HCT116 (cell line): ENCODE measurements around the gene FH. TPM values are rescaled to one million over a fixed set of nuclear protein-coding genes. Genes with fewer than 3 reads are reported as not detected.

ENCODE experiments used
- ATAC-seq: fragments of 200-7000 bp; cut with Tn5 transposase; 2 replicates; pipeline ENCODE4 v1.9.1; 2020; ENCODE audit warnings: mild to moderate bottlenecking, moderate library complexity
- BruUV-seq: library from RNA; stranded (reverse); fragments of 400-500 nt; replicated peaks from 2 replicates; lab custom pipeline; 2021; lab: Mats Ljungman, UMichigan
- CTCF ChIA-PET: fragments of 300-600 bp; sonication (Branson Sonifier 250); formaldehyde crosslinking; loops from one replicate; lab custom pipeline; 2021; ENCODE audit warnings: antibody characterized with exemption; lab: Charles Lee
- POLR2A ChIA-PET: fragments of 300-600, 350-600 bp; sonication (Branson Sonifier 250); formaldehyde crosslinking; loops from one replicate; lab custom pipeline; 2021; ENCODE audit warnings: antibody characterized with exemption; lab: Charles Lee
- RAD21 ChIA-PET, 2 experiments: fragments of 300-600 bp; sonication (Branson Sonifier 250); formaldehyde crosslinking; loops; one replicate each; lab custom pipeline; 2023; ENCODE audit warnings: low total read pairs in 2 of 2; ENCODE audit not compliant: uncharacterized antibody in 2 of 2, unreplicated experiment in 2 of 2, low non-redundant PET in 1 of 2; lab: Charles Lee
- DNase-seq: peaks from one replicate; pipeline ENCODE4 v3.0.0-alpha.2; 2010; ENCODE audit warnings: low read depth, low spot score
- H2AFZ ChIP-seq: fragments of 200-600 bp; shearing (Covaris generic), sonication (generic); 2 replicates; pipeline ENCODE4 v1.6.1; 2017; ENCODE audit warnings: low read depth, mixed run types, mixed read lengths, antibody characterized with exemption, low read length; ENCODE audit not compliant: poor library complexity, severe bottlenecking
- H3K27ac ChIP-seq: 2 replicates; pipeline ENCODE4 v1.5.1; 2012; ENCODE audit warnings: low read depth, low read length
- H3K27me3 ChIP-seq: fragments of 200-600 bp; sonication (generic); 2 replicates; pipeline ENCODE4 v1.6.1; 2016; ENCODE audit warnings: mixed run types, low read length, mixed read lengths; ENCODE audit not compliant: insufficient read depth
- H3K36me3 ChIP-seq, 2 experiments: fragments of 200-500 bp in 1 of 2; fragments of 200-600 bp in 1 of 2; sonication (Bioruptor generic) in 1 of 2; sonication (generic) in 1 of 2; 2 replicates each; pipeline versions ENCODE4 v1.5.1 to v1.6.1; 2014 to 2016; ENCODE audit warnings: low read length in 2 of 2, inconsistent platforms in 1 of 2, mixed read lengths in 1 of 2, mixed run types in 1 of 2; ENCODE audit not compliant: insufficient read depth in 2 of 2, control insufficient read depth in 1 of 2
- H3K4me1 ChIP-seq, 2 experiments: fragments of 200-600 bp in 1 of 2; sonication (generic) in 1 of 2; 2 replicates each; pipeline versions ENCODE4 v1.5.1 to v1.6.1; 2012 to 2017; ENCODE audit warnings: low read length in 2 of 2, inconsistent platforms in 1 of 2, mild to moderate bottlenecking in 1 of 2, mixed read lengths in 1 of 2, mixed run types in 1 of 2, moderate library complexity in 1 of 2; ENCODE audit not compliant: insufficient read depth in 2 of 2, control insufficient read depth in 1 of 2
- H3K4me2 ChIP-seq: fragments of 200-600 bp; sonication (generic); 2 replicates; pipeline ENCODE4 v1.6.1; 2017; ENCODE audit warnings: mixed run types, low read length, mixed read lengths
- H3K4me3 ChIP-seq, 2 experiments: fragments of 200-600 bp in 1 of 2; sonication (generic) in 1 of 2; replicated peaks in 1 of 2; 2 replicates each; pipeline ENCODE4 v1.5.1; 2011 to 2016; ENCODE audit warnings: low read length in 2 of 2, control low read depth in 1 of 2, low read depth in 1 of 2, mild to moderate bottlenecking in 1 of 2, mixed read lengths in 1 of 2, mixed run types in 1 of 2
- H3K79me2 ChIP-seq: fragments of 200-600 bp; sonication (generic); 2 replicates; pipeline ENCODE4 v1.6.1; 2017; ENCODE audit warnings: mild to moderate bottlenecking, mixed run types, low read length, moderate library complexity, mixed read lengths; ENCODE audit not compliant: insufficient read depth
- H3K9ac ChIP-seq: fragments of 200-600 bp; sonication (generic); 2 replicates; pipeline ENCODE4 v1.6.1; 2016; ENCODE audit warnings: low read length, mixed read lengths
- H3K9me2 ChIP-seq: fragments of 200-600 bp; sonication (generic), shearing (Covaris generic); 2 replicates; pipeline ENCODE4 v1.6.1; 2017; ENCODE audit warnings: mixed run types, mild to moderate bottlenecking, moderate library complexity; ENCODE audit not compliant: insufficient read depth
- H3K9me3 ChIP-seq, 2 experiments: fragments of 200-500 bp in 1 of 2; fragments of 200-600 bp in 1 of 2; sonication (Bioruptor generic) in 1 of 2; sonication (generic) in 1 of 2; 2 replicates each; pipeline ENCODE4 v1.6.1; 2014 to 2017; ENCODE audit warnings: low read length in 2 of 2, mixed read lengths in 2 of 2, inconsistent platforms in 1 of 2, low read depth in 1 of 2, mild to moderate bottlenecking in 1 of 2, mixed run types in 1 of 2, moderate library complexity in 1 of 2; ENCODE audit not compliant: control insufficient read depth in 1 of 2, insufficient read depth in 1 of 2
- H4K20me1 ChIP-seq: fragments of 200-600 bp; sonication (generic), shearing (Covaris generic); 2 replicates; pipeline ENCODE4 v1.6.1; 2017; ENCODE audit warnings: mixed run types, mild to moderate bottlenecking, moderate library complexity; ENCODE audit not compliant: insufficient read depth
- CBX3 ChIP-seq: IDR thresholded peaks from 2 replicates; pipeline ENCODE4 v1.6.1; 2012; ENCODE audit warnings: low read depth
- CEBPB ChIP-seq: IDR thresholded peaks from 2 replicates; pipeline ENCODE4 v1.6.1; 2012; ENCODE audit warnings: low read depth
- ELF1 ChIP-seq: IDR thresholded peaks from 2 replicates; pipeline ENCODE4 v1.6.1; 2012; ENCODE audit warnings: low read depth, borderline replicate concordance
- EZH2 ChIP-seq: fragments of 200-600 bp; sonication (generic); IDR thresholded peaks from 2 replicates; pipeline ENCODE4 v1.6.1; 2017; ENCODE audit warnings: antibody characterized with exemption, mixed run types
- EZH2phosphoT487 ChIP-seq: fragments of 200-600 bp; IDR thresholded peaks from 2 replicates; pipeline ENCODE4 v1.6.1; 2018; ENCODE audit warnings: antibody characterized with exemption, borderline replicate concordance
- FOSL1 ChIP-seq: IDR thresholded peaks from 2 replicates; pipeline ENCODE4 v1.6.1; 2012; ENCODE audit warnings: low read depth
- JUND ChIP-seq: IDR thresholded peaks from 2 replicates; pipeline ENCODE4 v1.6.1; 2012
- POLR2AphosphoS5 ChIP-seq: IDR thresholded peaks from 2 replicates; pipeline ENCODE4 v1.6.1; 2011; ENCODE audit warnings: mild to moderate bottlenecking, low read depth, low read length, moderate library complexity
- RAD21 ChIP-seq: IDR thresholded peaks from 2 replicates; pipeline ENCODE4 v1.6.1; 2012; ENCODE audit warnings: low read depth, mild to moderate bottlenecking
- SP1 ChIP-seq: IDR thresholded peaks from 2 replicates; pipeline ENCODE4 v1.6.1; 2012; ENCODE audit warnings: low read depth
- TCF7L2 ChIP-seq: IDR thresholded peaks from 2 replicates; pipeline ENCODE4 v1.7.0; 2011; ENCODE audit warnings: borderline replicate concordance, inconsistent platforms; ENCODE audit not compliant: insufficient read depth, insufficient read length; ENCODE audit errors: extremely low read depth
- ZFX ChIP-seq: fragments of 450-650 bp; IDR thresholded peaks from 2 replicates; pipeline ENCODE4 v1.6.1; 2017
- intact Hi-C: fragments of 100-400 bp; cut with micrococcal nuclease; formaldehyde crosslinking; loops from 2 replicates; pipeline ENCODE4 v1.10.0; 2022
- total RNA-seq: library from RNA; stranded (reverse); gene quantifications from one replicate; pipeline ENCODE4 v1.2.1, GENCODE V29; 2021; ENCODE audit not compliant: unreplicated experiment
- TF ChIP-seq, protein P1 (sequence below): IDR thresholded peaks from 2 replicates; pipeline ENCODE4 v1.6.1; 2012; ENCODE audit warnings: low read depth
- TF ChIP-seq, protein P2 (sequence below): IDR thresholded peaks from 2 replicates; pipeline ENCODE4 v1.6.1; 2012
- TF ChIP-seq, protein P3 (sequence below): IDR thresholded peaks from 2 replicates; pipeline ENCODE4 v1.6.1; 2011; ENCODE audit warnings: mild to moderate bottlenecking, low read length, moderate library complexity; ENCODE audit not compliant: insufficient replicate concordance; ENCODE audit errors: extremely low read depth
- TF ChIP-seq, protein P4 (sequence below): IDR thresholded peaks from 2 replicates; pipeline ENCODE4 v1.6.1; 2012

Gene FH
- total RNA-seq, 1 experiment from 2014 or later = 67.7 TPM

DNA sequence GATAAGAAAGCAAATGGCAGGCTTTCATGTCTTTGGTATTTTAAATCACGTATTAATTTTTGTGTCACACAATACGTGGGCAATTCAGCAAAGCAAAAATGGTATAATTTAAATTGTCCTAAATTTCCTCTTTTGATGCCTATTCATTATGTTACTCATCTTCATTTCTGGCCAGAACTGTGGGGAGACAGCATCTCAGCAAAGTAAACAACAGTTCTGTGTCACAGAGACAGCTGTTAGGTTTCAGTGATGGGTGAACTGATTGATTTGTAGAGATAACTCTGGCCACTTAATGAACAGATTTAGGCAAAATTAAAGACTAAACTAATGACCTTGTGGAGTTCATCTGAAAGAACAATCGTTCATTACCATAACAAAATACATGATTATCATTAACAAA, 49.2 kb downstream of the FH start:
- Histone ChIP-seq H3K4me1 (no peaks in the 10 kb centered on the region; a peak in 1 of 4 replicates), H3K4me3 (no peak overlapping the region), H4K20me1 (no peaks in the 10 kb centered on the region), H3K79me2 (no peaks in the 10 kb centered on the region), H3K9me3 (no peaks in the 10 kb centered on the region), H3K27me3 (no peaks in the 10 kb centered on the region), H3K9ac (no peak overlapping the region), H2AFZ (no peak overlapping the region), H3K36me3 (no peaks in the 10 kb centered on the region), H3K4me2 (no peak overlapping the region), H3K27ac (no peak overlapping the region), H3K9me2 (no peaks in the 10 kb centered on the region)
- no TSS peak for BruUV-seq
- ChIA-PET POLR2A (no interaction called here), CTCF (interaction anchor here (1.9 kb wide), 1 partner anchor 15 kb away, joined by 4 read pairs; no protein-coding TSS in a partner anchor), RAD21 (no interaction called here)
- ATAC-seq (no peak), DNase-seq (no peak)
- TF ChIP-seq CEBPB (no peak), CBX3 (no peak), ELF1 (no peak), RAD21 (no peak), EZH2phosphoT487 (no peak), EZH2 (no peak), ZFX (no peak), POLR2AphosphoS5 (no peak), SP1 (no peak), FOSL1 (no peak), JUND (no peak), TCF7L2 (no peak)
- TF ChIP-seq, protein P1, sequence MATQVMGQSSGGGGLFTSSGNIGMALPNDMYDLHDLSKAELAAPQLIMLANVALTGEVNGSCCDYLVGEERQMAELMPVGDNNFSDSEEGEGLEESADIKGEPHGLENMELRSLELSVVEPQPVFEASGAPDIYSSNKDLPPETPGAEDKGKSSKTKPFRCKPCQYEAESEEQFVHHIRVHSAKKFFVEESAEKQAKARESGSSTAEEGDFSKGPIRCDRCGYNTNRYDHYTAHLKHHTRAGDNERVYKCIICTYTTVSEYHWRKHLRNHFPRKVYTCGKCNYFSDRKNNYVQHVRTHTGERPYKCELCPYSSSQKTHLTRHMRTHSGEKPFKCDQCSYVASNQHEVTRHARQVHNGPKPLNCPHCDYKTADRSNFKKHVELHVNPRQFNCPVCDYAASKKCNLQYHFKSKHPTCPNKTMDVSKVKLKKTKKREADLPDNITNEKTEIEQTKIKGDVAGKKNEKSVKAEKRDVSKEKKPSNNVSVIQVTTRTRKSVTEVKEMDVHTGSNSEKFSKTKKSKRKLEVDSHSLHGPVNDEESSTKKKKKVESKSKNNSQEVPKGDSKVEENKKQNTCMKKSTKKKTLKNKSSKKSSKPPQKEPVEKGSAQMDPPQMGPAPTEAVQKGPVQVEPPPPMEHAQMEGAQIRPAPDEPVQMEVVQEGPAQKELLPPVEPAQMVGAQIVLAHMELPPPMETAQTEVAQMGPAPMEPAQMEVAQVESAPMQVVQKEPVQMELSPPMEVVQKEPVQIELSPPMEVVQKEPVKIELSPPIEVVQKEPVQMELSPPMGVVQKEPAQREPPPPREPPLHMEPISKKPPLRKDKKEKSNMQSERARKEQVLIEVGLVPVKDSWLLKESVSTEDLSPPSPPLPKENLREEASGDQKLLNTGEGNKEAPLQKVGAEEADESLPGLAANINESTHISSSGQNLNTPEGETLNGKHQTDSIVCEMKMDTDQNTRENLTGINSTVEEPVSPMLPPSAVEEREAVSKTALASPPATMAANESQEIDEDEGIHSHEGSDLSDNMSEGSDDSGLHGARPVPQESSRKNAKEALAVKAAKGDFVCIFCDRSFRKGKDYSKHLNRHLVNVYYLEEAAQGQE = no peak
- TF ChIP-seq, protein P2, sequence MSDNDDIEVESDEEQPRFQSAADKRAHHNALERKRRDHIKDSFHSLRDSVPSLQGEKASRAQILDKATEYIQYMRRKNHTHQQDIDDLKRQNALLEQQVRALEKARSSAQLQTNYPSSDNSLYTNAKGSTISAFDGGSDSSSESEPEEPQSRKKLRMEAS = no peak
- TF ChIP-seq, protein P3, sequence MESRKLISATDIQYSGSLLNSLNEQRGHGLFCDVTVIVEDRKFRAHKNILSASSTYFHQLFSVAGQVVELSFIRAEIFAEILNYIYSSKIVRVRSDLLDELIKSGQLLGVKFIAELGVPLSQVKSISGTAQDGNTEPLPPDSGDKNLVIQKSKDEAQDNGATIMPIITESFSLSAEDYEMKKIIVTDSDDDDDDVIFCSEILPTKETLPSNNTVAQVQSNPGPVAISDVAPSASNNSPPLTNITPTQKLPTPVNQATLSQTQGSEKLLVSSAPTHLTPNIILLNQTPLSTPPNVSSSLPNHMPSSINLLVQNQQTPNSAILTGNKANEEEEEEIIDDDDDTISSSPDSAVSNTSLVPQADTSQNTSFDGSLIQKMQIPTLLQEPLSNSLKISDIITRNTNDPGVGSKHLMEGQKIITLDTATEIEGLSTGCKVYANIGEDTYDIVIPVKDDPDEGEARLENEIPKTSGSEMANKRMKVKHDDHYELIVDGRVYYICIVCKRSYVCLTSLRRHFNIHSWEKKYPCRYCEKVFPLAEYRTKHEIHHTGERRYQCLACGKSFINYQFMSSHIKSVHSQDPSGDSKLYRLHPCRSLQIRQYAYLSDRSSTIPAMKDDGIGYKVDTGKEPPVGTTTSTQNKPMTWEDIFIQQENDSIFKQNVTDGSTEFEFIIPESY = no peak
- TF ChIP-seq, protein P4, sequence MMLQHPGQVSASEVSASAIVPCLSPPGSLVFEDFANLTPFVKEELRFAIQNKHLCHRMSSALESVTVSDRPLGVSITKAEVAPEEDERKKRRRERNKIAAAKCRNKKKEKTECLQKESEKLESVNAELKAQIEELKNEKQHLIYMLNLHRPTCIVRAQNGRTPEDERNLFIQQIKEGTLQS = no peak
- intact Hi-C loops = no loop called here
